Psoas muscle (tissue), 8 donors: ENCODE measurements around the gene MEX3A. TPM values are rescaled to one million over a fixed set of nuclear protein-coding genes. Genes with fewer than 3 reads are reported as not detected.

Source experiments
- ATAC-seq, 4 donors: fragments of 200-7000 bp; cut with Tn5 transposase; one replicate each; pipeline ENCODE4 v1.9.1; 2020; ENCODE audit warnings: moderate library complexity in 3 of 4, mild to moderate bottlenecking in 2 of 4
- DNase-seq, 2 donors: peaks; one replicate each; pipeline ENCODE4 v3.0.0-alpha.2; 2020
- H3K27ac ChIP-seq: fragments of 200-600 bp; one replicate; pipeline ENCODE4 v1.8.0; 2022
- H3K27me3 ChIP-seq, 3 donors: fragments of 200-600 bp in 1 of 3; one replicate each; pipeline versions ENCODE4 v1.6.1 to v1.8.0; 2013 to 2022; ENCODE audit warnings: low read length in 2 of 3, mild to moderate bottlenecking in 2 of 3, moderate library complexity in 1 of 3; ENCODE audit not compliant: insufficient read depth in 3 of 3
- H3K36me3 ChIP-seq, 2 donors: fragments of 200-600 bp in 1 of 2; one replicate each; pipeline versions ENCODE4 v1.6.1 to v1.8.0; 2013 to 2022; ENCODE audit warnings: low read depth in 1 of 2, mild to moderate bottlenecking in 1 of 2, moderate library complexity in 1 of 2; ENCODE audit not compliant: insufficient read depth in 1 of 2
- H3K4me1 ChIP-seq: fragments of 200-600 bp; one replicate; pipeline ENCODE4 v1.8.0; 2022
- H3K4me3 ChIP-seq: fragments of 200-600 bp; one replicate; pipeline ENCODE4 v1.8.0; 2022; ENCODE audit warnings: mild to moderate bottlenecking
- H3K9me3 ChIP-seq: fragments of 200-600 bp; one replicate; pipeline ENCODE4 v1.8.0; 2022
- WGBS, 3 donors: extraction: QIAGEN DNeasy Blood & Tissue Kit; methylation state at CpG; one replicate each; pipeline versions ENCODE4 v1.1.6 to v1.1.7; 2013; 5-methylcytosine and 5-hydroxymethylcytosine counted together
- intact Hi-C, 2 donors: fragments of 100-400 bp; cut with DNase I; formaldehyde crosslinking; loops; one replicate each; pipeline versions ENCODE4 v1.11.0 to v1.14.2; 2022
- polyA plus RNA-seq, 3 donors: library from polyadenylated mRNA; stranded (reverse); fragments of 200-250 nt; gene quantifications; one replicate each; pipeline ENCODE4 v1.2.3, GENCODE V29; 2013
- total RNA-seq, 4 donors: library from RNA; stranded (reverse); fragmentation: NEBNext Ultra II Directional in 2 of 4; extraction: Animal tissue kit (Norgen Biotek cat#: 25700) in 2 of 4; gene quantifications; one replicate each; pipeline versions ENCODE4 v1.2.1 to v1.2.4, GENCODE V29; 2021 to 2023
- TF ChIP-seq, protein P1 (sequence below): fragments of 200-600 bp; IDR thresholded peaks from one replicate; pipeline ENCODE4 v1.8.0; 2022; ENCODE audit warnings: antibody characterized with exemption
- donor health status: healthy with polysubstance abuse.
- donor health status: DM: no; HTN: no; CAD: no; lungs with moderate emphysema.
- donor health status: Bipolar disorder and iron deficiency.
- donor health status: healthy.
- donor health status: DM: yes; HTN: yes; CAD: no.
- donor health status: DM: no; HTN: no; CAD: no.
- donor health status: DM: no; HTN: no; CAD: no.
- donor health status: DM: yes; HTN: yes; CAD: no.

The MEX3A gene
- total and polyA plus RNA-seq, 7 donors: 0.06 to 0.42 (median 0.13) TPM

DNA sequence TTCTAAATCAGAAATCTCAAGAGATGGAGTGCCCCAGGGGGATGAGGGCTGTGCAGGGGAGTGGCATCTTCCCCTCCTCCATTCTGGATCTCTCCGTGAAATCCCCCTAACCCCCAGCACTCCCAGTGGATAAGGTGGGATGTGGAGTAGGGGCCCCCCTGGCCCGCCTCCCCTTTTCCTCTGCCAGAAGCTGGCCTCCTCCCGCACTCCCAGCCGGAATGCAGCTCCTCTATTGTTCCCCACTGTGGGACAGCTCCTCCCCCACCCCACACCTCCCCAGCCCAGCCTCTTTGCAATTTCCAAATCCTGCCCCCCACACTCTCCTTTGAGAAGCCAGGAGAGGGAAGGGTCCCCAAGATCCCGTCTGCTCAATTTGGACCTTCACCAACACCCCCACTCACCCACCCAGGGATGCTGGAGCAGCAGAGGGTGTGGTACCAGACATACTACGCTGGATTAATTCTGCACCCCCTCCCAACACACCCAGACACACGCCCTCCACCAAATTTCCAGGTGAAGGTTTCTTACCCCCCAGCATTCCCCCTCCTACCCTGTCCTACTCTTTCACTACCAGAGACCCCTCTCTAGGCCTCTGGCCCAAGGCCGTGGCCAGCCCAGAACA is 1.9 kb downstream of the MEX3A start:
- no peak for ATAC-seq
- 63 to 74% (median 70%) methylated on average over 8 of the region's 8 CpGs for WGBS, 3 donors
- Histone ChIP-seq H3K36me3 (no peaks in the 10 kb centered on the region), H3K4me1 (peaks cover 3% of the 10 kb centered on the region), H3K27ac (no peak overlapping the region), H3K9me3 (no peaks in the 10 kb centered on the region), H3K27me3 (no peaks in the 10 kb centered on the region), H3K4me3 (no peak overlapping the region)
- DNase-seq: no peak
- TF ChIP-seq, protein P1, sequence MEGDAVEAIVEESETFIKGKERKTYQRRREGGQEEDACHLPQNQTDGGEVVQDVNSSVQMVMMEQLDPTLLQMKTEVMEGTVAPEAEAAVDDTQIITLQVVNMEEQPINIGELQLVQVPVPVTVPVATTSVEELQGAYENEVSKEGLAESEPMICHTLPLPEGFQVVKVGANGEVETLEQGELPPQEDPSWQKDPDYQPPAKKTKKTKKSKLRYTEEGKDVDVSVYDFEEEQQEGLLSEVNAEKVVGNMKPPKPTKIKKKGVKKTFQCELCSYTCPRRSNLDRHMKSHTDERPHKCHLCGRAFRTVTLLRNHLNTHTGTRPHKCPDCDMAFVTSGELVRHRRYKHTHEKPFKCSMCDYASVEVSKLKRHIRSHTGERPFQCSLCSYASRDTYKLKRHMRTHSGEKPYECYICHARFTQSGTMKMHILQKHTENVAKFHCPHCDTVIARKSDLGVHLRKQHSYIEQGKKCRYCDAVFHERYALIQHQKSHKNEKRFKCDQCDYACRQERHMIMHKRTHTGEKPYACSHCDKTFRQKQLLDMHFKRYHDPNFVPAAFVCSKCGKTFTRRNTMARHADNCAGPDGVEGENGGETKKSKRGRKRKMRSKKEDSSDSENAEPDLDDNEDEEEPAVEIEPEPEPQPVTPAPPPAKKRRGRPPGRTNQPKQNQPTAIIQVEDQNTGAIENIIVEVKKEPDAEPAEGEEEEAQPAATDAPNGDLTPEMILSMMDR: no peak
- intact Hi-C loops: no loop called here

DNA sequence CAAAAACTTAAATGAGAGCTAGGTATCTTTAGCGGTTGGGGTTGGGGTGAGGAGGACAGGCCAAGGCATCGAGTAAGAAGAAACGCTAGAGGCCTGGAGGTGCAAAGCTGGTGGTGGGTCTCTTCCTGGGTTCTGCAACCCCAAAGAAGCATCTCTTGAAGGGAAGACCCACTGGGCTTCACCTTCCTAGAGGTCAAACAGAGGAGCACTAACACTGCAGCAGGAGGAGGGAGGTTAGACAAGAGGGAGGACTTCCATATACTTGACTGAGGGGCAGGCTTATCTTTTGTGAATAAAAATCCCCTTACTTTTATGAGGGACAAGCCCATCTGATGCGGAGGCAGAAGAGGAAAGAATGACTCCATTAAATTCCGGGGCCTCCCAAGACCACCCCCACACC is 2.5 kb downstream of the MEX3A start:
- H3K36me3 ChIP-seq: no peaks in the 10 kb centered on the region
- peaks cover 3% of the 10 kb centered on the region for H3K4me1 ChIP-seq
- ATAC-seq: no peak
- H3K27ac ChIP-seq: no peak overlapping the region
- H3K4me3 ChIP-seq: no peak overlapping the region
- intact Hi-C loops: no loop called here
- DNase-seq: no peak
- no peaks in the 10 kb centered on the region for H3K27me3 ChIP-seq
- WGBS, 3 donors: 77 to 79% (median 78%) methylated on average over 5 of the region's 5 CpGs
- TF ChIP-seq, protein P1: no peak
- no peaks in the 10 kb centered on the region for H3K9me3 ChIP-seq

DNA sequence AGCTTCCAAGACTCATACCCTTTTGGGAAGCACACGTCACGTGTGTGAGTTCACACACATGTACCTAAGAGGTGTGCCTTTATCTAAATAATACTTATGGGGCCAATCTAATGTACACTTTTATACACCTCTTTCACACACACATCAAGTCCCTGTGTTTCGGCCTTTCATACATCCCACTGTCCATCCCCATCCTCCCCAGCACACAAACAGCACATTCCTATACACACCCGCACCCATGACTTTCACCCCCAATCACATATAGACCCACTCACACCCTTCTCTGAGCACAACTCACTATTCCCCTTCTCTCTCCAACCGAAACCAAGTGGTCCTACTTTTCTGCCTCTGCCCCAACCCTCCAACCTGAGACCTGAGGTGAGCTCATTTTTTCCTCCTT is 3.5 kb downstream of the MEX3A start:
- DNase-seq: no peak
- TF ChIP-seq, protein P1: no peak
- Histone ChIP-seq H3K9me3 (no peaks in the 10 kb centered on the region), H3K36me3 (no peaks in the 10 kb centered on the region), H3K4me3 (no peak overlapping the region), H3K27me3 (no peaks in the 10 kb centered on the region), H3K27ac (no peak overlapping the region), H3K4me1 (peaks cover 3% of the 10 kb centered on the region)
- WGBS, 3 donors: 83 to 92% (median 91%) methylated on average over 5 of the region's 5 CpGs
- no peak for ATAC-seq
- intact Hi-C loops: no loop called here

DNA sequence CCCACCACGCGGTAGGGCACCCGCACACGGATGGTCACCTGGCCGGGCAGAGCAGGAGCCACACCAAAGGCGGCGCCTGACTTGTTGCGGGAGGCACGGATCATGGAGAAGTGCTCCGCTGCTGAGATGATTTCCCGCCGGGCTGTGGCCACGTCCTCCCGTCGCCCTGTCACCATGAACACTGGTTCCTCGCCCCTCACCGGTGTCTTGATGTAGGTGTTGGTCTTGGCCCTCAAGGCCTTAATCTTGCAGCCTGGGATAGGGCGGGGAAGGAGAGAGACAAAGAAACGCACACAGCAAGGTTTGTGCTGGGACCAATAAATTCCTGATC is 4.9 kb downstream of the MEX3A start:
- no peak for ATAC-seq
- Histone ChIP-seq H3K36me3 (no peaks in the 10 kb centered on the region), H3K27ac (no peak overlapping the region), H3K27me3 (no peaks in the 10 kb centered on the region), H3K9me3 (no peaks in the 10 kb centered on the region), H3K4me1 (peaks cover 3% of the 10 kb centered on the region), H3K4me3 (no peak overlapping the region)
- TF ChIP-seq, protein P1: no peak
- WGBS, 3 donors: 87 to 92% (median 87%) methylated on average over 19 of the region's 19 CpGs
- no peak for DNase-seq
- intact Hi-C loops: no loop called here
